ENCODE results near the gene SULT2A1. TPM values are rescaled to one million over a fixed set of nuclear protein-coding genes. Genes with fewer than 3 reads are reported as not detected.

Gene SULT2A1
- total RNA-seq = 0.09 TPM in 1 of 2 replicates, not detected in the other

GRCh38 chr19:47886010-47886559 is at the start of gene SULT2A1:
TSS of gene SULT2A1 (minus strand) at chr19:47886315. CDS start at chr19:47886257, 58 bp downstream.

GRCh38 chr19:47858646-47859285 is 27.3 kb downstream of the SULT2A1 start, which contains the start of gene TPRX2:
TSS of gene TPRX2 (plus strand) at chr19:47859235. CDS start at chr19:47859247, 12 bp downstream.

GRCh38 chr19:47821460-47822020 is 64.6 kb downstream of the SULT2A1 start, which contains the start of gene CRX:
TSS of gene CRX (plus strand) at chr19:47821937. CDS start at chr19:47834444, 12,507 bp downstream.

Other genes with a start within 250 kb of the SULT2A1 start
- gene EHD2, start 172.9 kb downstream of the SULT2A1 start, total RNA-seq = 119 and 133 TPM in 2 replicates
- 58.2 and 70.0 TPM in 2 replicates for gene NOP53, start 140.8 kb downstream of the SULT2A1 start, total RNA-seq
- 147 and 172 TPM in 2 replicates for gene SELENOW, start 107.6 kb downstream of the SULT2A1 start, total RNA-seq
- not detected in 2 replicates for gene TPRX1, start 81.8 kb downstream of the SULT2A1 start, total RNA-seq
- gene CRX, start 64.4 kb downstream of the SULT2A1 start, total RNA-seq = not detected in 2 replicates
- not detected in 2 replicates for gene TPRX2, start 27.1 kb downstream of the SULT2A1 start, total RNA-seq
- not detected in 2 replicates for gene BSPH1, start 105.9 kb upstream of the SULT2A1 start, total RNA-seq
- not detected in 2 replicates for gene ELSPBP1, start 108.3 kb upstream of the SULT2A1 start, total RNA-seq
- not detected in 2 replicates for gene CABP5, start 157.8 kb upstream of the SULT2A1 start, total RNA-seq
- 11.8 and 12.9 TPM in 2 replicates for gene PLA2G4C, start 224.5 kb upstream of the SULT2A1 start, total RNA-seq